GM12892 (cell line): ENCODE data around the gene SCAF8.
"Not testable (repeated sequence)": the region's sequence is repeated elsewhere in the genome, so short reads cannot be mapped to it uniquely, and the experiment has no call there.

Source experiments
- POLR2A ChIP-seq: IDR thresholded peaks from 2 replicates; pipeline ENCODE4 v1.6.1; 2011; ENCODE audit warnings: low read depth, low read length, control low read depth
- POLR2AphosphoS5 ChIP-seq: IDR thresholded peaks from 2 replicates; pipeline ENCODE4 v1.6.1; 2011; ENCODE audit warnings: low read depth, low read length, control low read depth
- TAF1 ChIP-seq: IDR thresholded peaks from 2 replicates; pipeline ENCODE4 v1.6.1; 2011; ENCODE audit warnings: low read depth, mild to moderate bottlenecking, control low read depth, low read length, borderline replicate concordance

DNA sequence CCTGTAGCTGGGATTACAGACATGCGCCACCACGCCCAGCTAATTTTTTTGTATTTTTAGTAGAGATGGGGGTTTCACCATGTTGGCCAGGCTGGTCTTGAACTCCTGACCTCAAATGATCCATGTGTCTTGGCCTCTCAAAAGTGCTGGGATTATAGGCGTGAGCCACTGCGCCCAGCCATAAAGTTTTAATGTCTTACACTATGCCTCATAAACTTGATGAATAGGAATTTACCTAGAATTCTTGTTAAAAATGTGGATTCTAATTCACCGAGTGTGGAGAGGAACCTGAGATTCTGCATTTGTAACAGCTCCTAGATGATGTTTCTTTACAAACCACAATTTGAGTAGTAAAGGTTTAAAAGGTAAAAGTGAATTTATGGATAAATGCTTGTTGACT, 45.9 kb downstream of the SCAF8 start:
- not testable (repeated sequence) for TF ChIP-seq TAF1, POLR2A, POLR2AphosphoS5
